Amniotic stem cell (primary cell): ENCODE measurements around the gene TENM4.
A peak's percentile ranks its signal among the peaks of the same experiment; 100 is the strongest.
"Not testable (repeated sequence)": the region's sequence is repeated elsewhere in the genome, so short reads cannot be mapped to it uniquely, and the experiment has no call there.

Experiments
- DNase-seq: peaks from one replicate; lab custom pipeline; 2025; lab: John Stamatoyannopoulos, UW

Gene TENM4

GRCh38 chr11:78845496-78845895 lies 595.3 kb downstream of the TENM4 start:
- no peak for DNase-seq

- DNase-seq, result no peak
Measured at GRCh38 chr11:78841456-78842060, 599.3 kb downstream of the TENM4 start.

- DNase-seq, result no peak
Measured at GRCh38 chr11:78840623-78841022, 600.2 kb downstream of the TENM4 start.

- peak; percentile 26 for DNase-seq
Measured at GRCh38 chr11:78840200-78840599, 600.6 kb downstream of the TENM4 start.

GRCh38 chr11:78838417-78838816 lies 602.4 kb downstream of the TENM4 start:
- no peak for DNase-seq

- DNase-seq, result no peak
Measured at GRCh38 chr11:78835646-78836045, 605.2 kb downstream of the TENM4 start.

GRCh38 chr11:78834886-78835285 lies 605.9 kb downstream of the TENM4 start:
- no peak for DNase-seq

- DNase-seq, result no peak
Measured at GRCh38 chr11:78833237-78833636, 607.6 kb downstream of the TENM4 start.

- DNase-seq, result no peak
Measured at GRCh38 chr11:78832226-78832947, 608.4 kb downstream of the TENM4 start.

- no peak for DNase-seq
Measured at GRCh38 chr11:78831571-78831970, 609.3 kb downstream of the TENM4 start.

- no peak for DNase-seq
Measured at GRCh38 chr11:78830277-78830819, 610.5 kb downstream of the TENM4 start.

GRCh38 chr11:78829146-78829545 lies 611.7 kb downstream of the TENM4 start:
- no peak for DNase-seq

GRCh38 chr11:78828676-78829075 lies 612.2 kb downstream of the TENM4 start:
- DNase-seq, result no peak

- DNase-seq, result not testable (repeated sequence)
Measured at GRCh38 chr11:78827291-78827690, 613.5 kb downstream of the TENM4 start.

- no peak for DNase-seq
Measured at GRCh38 chr11:78825591-78826020, 615.2 kb downstream of the TENM4 start.

- no peak for DNase-seq
Measured at GRCh38 chr11:78823588-78823987, 617.2 kb downstream of the TENM4 start.

- no peak for DNase-seq
Measured at GRCh38 chr11:78822931-78823423, 617.9 kb downstream of the TENM4 start.

GRCh38 chr11:78821371-78822306 lies 619.2 kb downstream of the TENM4 start:
- DNase-seq, result no peak

GRCh38 chr11:78820741-78821140 lies 620.1 kb downstream of the TENM4 start:
- DNase-seq, result no peak

- DNase-seq, result no peak
Measured at GRCh38 chr11:78818201-78818600, 622.6 kb downstream of the TENM4 start.

- DNase-seq, result no peak
Measured at GRCh38 chr11:78815831-78816230, 625.0 kb downstream of the TENM4 start.
